Stimulated activated CD4-positive, alpha-beta T cell treated with anti-CD3 and anti-CD28 coated beads, Interleukin-2, amount 100 ng/mL, for 24 hours (primary cell): ENCODE data around the gene BRF1.

Experiments used
- DNase-seq, 2 donors: peaks; one replicate each; pipeline ENCODE4 v3.0.0-alpha.2; 2020

Gene BRF1

GRCh38 chr14:105257464-105257863 lies 43.3 kb downstream of the BRF1 start:
- DNase-seq: no peak

GRCh38 chr14:105256292-105256960 lies 44.4 kb downstream of the BRF1 start:
- no peak for DNase-seq

GRCh38 chr14:105255021-105255507 lies 45.7 kb downstream of the BRF1 start:
- no peak for DNase-seq

- no peak for DNase-seq
Observed at GRCh38 chr14:105253329-105253682, 47.5 kb downstream of the BRF1 start.

- no peak for DNase-seq
Observed at GRCh38 chr14:105252552-105253328, 48.1 kb downstream of the BRF1 start.

- DNase-seq: no peak
Observed at GRCh38 chr14:105251920-105252319, 48.9 kb downstream of the BRF1 start.

GRCh38 chr14:105250986-105251385 lies 49.8 kb downstream of the BRF1 start:
- no peak for DNase-seq

- no peak for DNase-seq
Observed at GRCh38 chr14:105250008-105250366, 50.8 kb downstream of the BRF1 start.

GRCh38 chr14:105249182-105250007 lies 51.4 kb downstream of the BRF1 start:
- DNase-seq: no peak

GRCh38 chr14:105248368-105249181 lies 52.2 kb downstream of the BRF1 start, which contains the start of gene BTBD6:
BTBD6 (plus strand) TSS chr14:105248533; CDS start chr14:105248712, 179 bp downstream.
- DNase-seq: peak; percentile 87 to 91

- no peak for DNase-seq
Observed at GRCh38 chr14:105247715-105248367, 53.0 kb downstream of the BRF1 start.

- DNase-seq: no peak
Observed at GRCh38 chr14:105247026-105247425, 53.8 kb downstream of the BRF1 start.

GRCh38 chr14:105244334-105244733 lies 56.5 kb downstream of the BRF1 start:
- DNase-seq: no peak

GRCh38 chr14:105241641-105242040 lies 59.2 kb downstream of the BRF1 start:
- DNase-seq: no peak

- DNase-seq: no peak
Observed at GRCh38 chr14:105240811-105241576, 59.8 kb downstream of the BRF1 start.

GRCh38 chr14:105229099-105229655 lies 71.6 kb downstream of the BRF1 start:
- DNase-seq: no peak

- no peak for DNase-seq
Observed at GRCh38 chr14:105228562-105228961, 72.2 kb downstream of the BRF1 start.

GRCh38 chr14:105227346-105227745 lies 73.5 kb downstream of the BRF1 start:
- DNase-seq: no peak

GRCh38 chr14:105226198-105226597 lies 74.6 kb downstream of the BRF1 start:
- DNase-seq: no peak

- DNase-seq: no peak
Observed at GRCh38 chr14:105224845-105225570, 75.8 kb downstream of the BRF1 start.
